Neutrophil (primary cell): ENCODE measurements around the gene KCNQ2.

Experiments
- H3K27ac ChIP-seq: fragments of 200-600 bp; sonication (generic); 2 replicates; pipeline ENCODE4 v1.5.1; 2016; ENCODE audit warnings: mild to moderate bottlenecking, moderate library complexity
- H3K27me3 ChIP-seq: fragments of 200-600 bp; sonication (generic); 2 replicates; pipeline ENCODE4 v1.6.0; 2016; ENCODE audit warnings: mild to moderate bottlenecking
- H3K36me3 ChIP-seq: fragments of 200-600 bp; sonication (generic); 2 replicates; pipeline ENCODE4 v1.5.1; 2017
- H3K4me1 ChIP-seq, 2 experiments: fragments of 200-600 bp in 1 of 2; sonication (generic) in 1 of 2; 1 replicate in 1 of 2; 2 replicates in 1 of 2; pipeline versions ENCODE4 v1.5.1 to v1.6.1; 2013 to 2016; ENCODE audit warnings: low read depth in 1 of 2, low read length in 1 of 2, mild to moderate bottlenecking in 1 of 2, moderate library complexity in 1 of 2; ENCODE audit not compliant: control insufficient read depth in 1 of 2, insufficient read depth in 1 of 2
- H3K4me3 ChIP-seq, 2 experiments: fragments of 200-600 bp in 1 of 2; sonication (generic) in 1 of 2; 1 replicate in 1 of 2; 2 replicates in 1 of 2; pipeline ENCODE4 v1.5.1; 2013 to 2016; ENCODE audit warnings: low read depth in 1 of 2, low read length in 1 of 2, mild to moderate bottlenecking in 1 of 2, moderate library complexity in 1 of 2
- H3K9me3 ChIP-seq: fragments of 200-600 bp; sonication (generic); 2 replicates; pipeline ENCODE4 v1.5.1; 2016
- TF ChIP-seq, protein P1 (sequence below): fragments of 200-600 bp; sonication (generic); IDR thresholded peaks from 2 replicates; pipeline ENCODE4 v1.5.1; 2016; ENCODE audit warnings: antibody characterized with exemption

KCNQ2 gene

DNA sequence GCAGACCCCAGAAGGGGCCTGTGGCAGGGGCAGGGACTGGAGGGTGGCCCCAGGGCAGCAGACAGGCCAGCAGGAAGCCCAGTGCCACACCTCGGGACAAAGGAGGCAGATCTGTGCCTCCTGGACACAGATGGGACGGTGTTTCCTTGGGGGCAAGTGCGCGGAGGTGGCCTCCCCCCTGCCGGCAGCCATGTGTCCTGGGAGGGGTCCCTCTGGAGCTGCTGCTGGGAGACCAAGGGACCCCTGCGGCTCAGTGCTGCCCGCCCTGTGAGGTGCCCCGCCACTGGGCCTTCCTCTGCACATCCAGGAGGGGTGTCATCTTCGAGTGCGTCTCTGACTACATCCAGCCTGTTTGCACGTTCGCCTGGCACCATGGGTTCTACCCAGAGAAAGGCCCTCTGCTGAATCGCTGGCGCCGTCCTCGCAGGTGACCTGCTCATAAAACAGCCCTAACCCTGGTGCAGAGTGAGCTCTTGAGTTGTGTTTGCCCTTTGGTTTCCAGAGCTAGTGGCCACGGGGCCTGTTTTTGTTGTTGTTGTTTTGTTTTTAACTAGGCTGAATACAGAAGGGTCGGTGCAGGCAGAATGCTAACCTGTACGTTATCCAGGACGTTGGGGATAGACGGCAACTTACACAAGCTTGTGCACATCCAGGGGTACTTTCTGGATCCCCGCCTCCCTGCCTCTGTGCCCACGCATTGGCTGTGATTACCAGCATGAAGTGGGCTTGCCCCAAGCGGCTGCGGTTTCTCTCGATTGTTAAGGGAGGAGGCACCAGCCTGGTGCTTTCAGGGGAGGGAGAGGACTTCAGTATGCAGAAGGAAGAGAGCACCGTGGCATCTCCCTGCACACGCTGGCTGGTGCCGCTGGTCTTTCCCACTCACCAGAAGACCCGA is 1.3 kb upstream of the KCNQ2 start:
- Histone ChIP-seq H3K36me3 (no peaks in the 10 kb centered on the region), H3K27ac (no peak overlapping the region), H3K4me3 (no peak overlapping the region), H3K4me1 (no peaks in the 10 kb centered on the region), H3K9me3 (no peaks in the 10 kb centered on the region), H3K27me3 (peaks cover 100% of the 10 kb centered on the region)
- TF ChIP-seq, protein P1, sequence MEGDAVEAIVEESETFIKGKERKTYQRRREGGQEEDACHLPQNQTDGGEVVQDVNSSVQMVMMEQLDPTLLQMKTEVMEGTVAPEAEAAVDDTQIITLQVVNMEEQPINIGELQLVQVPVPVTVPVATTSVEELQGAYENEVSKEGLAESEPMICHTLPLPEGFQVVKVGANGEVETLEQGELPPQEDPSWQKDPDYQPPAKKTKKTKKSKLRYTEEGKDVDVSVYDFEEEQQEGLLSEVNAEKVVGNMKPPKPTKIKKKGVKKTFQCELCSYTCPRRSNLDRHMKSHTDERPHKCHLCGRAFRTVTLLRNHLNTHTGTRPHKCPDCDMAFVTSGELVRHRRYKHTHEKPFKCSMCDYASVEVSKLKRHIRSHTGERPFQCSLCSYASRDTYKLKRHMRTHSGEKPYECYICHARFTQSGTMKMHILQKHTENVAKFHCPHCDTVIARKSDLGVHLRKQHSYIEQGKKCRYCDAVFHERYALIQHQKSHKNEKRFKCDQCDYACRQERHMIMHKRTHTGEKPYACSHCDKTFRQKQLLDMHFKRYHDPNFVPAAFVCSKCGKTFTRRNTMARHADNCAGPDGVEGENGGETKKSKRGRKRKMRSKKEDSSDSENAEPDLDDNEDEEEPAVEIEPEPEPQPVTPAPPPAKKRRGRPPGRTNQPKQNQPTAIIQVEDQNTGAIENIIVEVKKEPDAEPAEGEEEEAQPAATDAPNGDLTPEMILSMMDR, result no peak

DNA sequence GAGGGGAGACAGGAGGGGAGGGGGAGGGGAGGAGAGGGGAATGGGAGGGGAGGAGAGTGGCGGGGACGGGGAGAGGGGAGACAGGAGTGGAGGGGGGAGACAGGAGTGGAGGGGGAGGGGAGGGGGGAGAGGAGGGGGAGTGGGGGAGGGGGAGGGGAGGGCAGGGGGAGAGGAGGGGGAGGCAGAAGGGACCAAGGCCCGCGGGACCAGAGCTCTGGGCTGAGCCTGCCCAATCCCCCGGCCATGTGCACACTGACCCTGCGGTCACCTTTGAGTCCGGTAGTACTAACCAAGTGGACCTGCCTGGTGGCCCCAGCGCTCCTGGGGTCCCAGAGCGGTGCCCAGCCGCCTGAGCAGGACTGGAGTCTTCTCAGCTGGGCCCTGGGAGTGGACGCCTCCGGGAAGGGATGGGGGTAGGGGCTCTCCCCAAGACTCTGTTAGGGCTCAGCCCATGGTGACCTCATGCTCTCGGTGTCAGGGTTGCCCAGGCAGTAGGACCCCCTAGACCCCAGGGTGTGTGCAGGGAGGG is 471 bp upstream of the KCNQ2 start:
- Histone ChIP-seq H3K4me3 (no peak overlapping the region), H3K4me1 (no peaks in the 10 kb centered on the region), H3K27me3 (peaks cover 100% of the 10 kb centered on the region), H3K36me3 (no peaks in the 10 kb centered on the region), H3K9me3 (no peaks in the 10 kb centered on the region), H3K27ac (no peak overlapping the region)
- TF ChIP-seq, protein P1, result no peak

DNA sequence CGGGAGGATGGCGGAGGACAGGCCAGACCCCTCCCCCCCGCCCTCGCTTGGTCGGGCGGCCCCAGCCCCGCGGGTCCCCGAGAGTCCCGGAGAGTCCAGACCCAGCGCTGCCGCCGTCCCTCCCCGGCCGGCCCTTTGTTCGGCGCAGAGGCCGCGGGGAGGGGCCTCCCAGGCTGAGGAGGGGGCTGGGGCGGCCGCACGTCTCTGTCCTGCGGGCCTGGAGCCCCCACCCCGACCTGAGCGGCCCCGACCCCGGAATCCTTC is 806 bp downstream of the KCNQ2 start:
- TF ChIP-seq, protein P1, result no peak
- H3K27ac ChIP-seq, result no peak overlapping the region
- no peaks in the 10 kb centered on the region for H3K9me3 ChIP-seq
- H3K27me3 ChIP-seq, result peaks cover 95% of the 10 kb centered on the region
- no peaks in the 10 kb centered on the region for H3K36me3 ChIP-seq
- no peaks in the 10 kb centered on the region for H3K4me1 ChIP-seq
- H3K4me3 ChIP-seq, result no peak overlapping the region

DNA sequence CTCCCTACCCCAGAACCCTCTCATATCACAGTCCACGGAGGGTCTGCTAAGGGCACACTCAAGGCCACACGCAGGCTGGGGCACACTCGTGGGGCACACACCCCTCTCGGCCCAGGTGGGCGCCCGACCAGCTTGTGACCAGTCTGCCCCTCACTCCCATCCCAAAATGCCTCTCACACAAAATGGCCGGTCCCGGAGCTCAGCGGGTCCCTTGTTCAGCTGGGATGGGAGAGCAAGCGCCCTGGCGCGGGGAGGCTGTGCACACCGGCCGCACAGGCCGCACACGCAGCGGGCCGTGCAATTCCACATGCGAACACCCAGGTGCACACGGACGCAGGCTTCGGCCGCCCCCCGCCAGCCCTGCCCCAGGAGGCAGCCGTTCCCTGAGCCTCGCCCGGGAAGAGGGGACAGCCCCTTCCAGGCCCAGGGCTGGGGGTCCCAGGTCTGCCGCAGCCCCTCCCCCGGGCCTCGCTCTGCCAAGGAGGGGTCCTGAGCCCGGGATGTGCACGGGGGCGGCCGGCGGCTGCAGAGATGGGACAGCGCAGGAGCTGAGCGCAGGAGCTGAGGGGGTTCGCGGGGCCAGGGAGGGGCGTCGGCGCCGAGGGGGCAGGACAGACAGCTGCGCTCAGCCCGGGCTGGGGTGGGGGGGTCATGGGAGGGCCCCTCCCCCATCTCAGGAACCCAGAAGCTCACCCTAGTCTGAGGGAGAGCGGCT is 1.3 kb downstream of the KCNQ2 start:
- peaks cover 90% of the 10 kb centered on the region for H3K27me3 ChIP-seq

DNA sequence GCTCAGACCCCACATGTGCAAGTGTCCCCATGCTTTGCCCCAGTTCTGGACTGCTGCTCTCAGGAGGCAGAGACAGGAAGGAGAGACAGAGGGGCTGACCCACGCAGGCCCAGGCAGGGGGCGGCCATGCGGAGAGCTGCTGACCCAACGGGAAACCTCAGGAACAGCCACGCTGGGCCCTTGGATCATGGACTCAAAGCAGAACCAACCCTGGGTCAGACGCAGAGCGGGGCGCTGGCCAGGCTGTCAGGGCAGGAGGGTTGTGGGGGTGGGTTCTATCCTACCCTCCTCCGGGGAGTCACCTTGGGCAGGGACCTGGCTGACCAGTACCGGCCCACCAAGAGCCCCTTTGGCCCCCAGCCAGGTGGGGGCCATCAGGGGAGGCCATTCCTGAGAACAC is 2.0 kb downstream of the KCNQ2 start:
- Histone ChIP-seq H3K4me3 (no peak overlapping the region), H3K36me3 (no peaks in the 10 kb centered on the region), H3K27me3 (peaks cover 82% of the 10 kb centered on the region), H3K27ac (no peak overlapping the region), H3K4me1 (no peaks in the 10 kb centered on the region), H3K9me3 (no peaks in the 10 kb centered on the region)
- TF ChIP-seq, protein P1, result no peak

More for the DNA sequence above, 1.3 kb downstream of the KCNQ2 start:
- Histone ChIP-seq H3K9me3 (no peaks in the 10 kb centered on the region), H3K27ac (no peak overlapping the region), H3K4me1 (no peaks in the 10 kb centered on the region), H3K4me3 (no peak overlapping the region), H3K36me3 (no peaks in the 10 kb centered on the region)
- TF ChIP-seq, protein P1, result no peak
